H1 (cell line): ENCODE data around the gene INPPL1. TPM values are rescaled to one million over a fixed set of nuclear protein-coding genes. Genes with fewer than 3 reads are reported as not detected.

ENCODE experiments used
- ASH2L ChIP-seq: fragments of 200-600, 300-600 bp; sonication (generic); IDR thresholded peaks from one replicate; pipeline ENCODE4 v1.7.1; 2017; ENCODE audit warnings: low read length
- ATF3 ChIP-seq: IDR thresholded peaks from 2 replicates; pipeline ENCODE4 v1.6.1; 2011; ENCODE audit warnings: low read depth, mild to moderate bottlenecking, low read length; ENCODE audit not compliant: insufficient read depth
- BACH1 ChIP-seq: IDR thresholded peaks from 2 replicates; pipeline ENCODE4 v1.6.1; 2012; ENCODE audit warnings: low read length, improper control_type of control experiment
- CREB1 ChIP-seq: IDR thresholded peaks from 2 replicates; pipeline ENCODE4 v1.6.1; 2012; ENCODE audit warnings: inconsistent platforms
- CTBP2 ChIP-seq: IDR thresholded peaks from 2 replicates; pipeline ENCODE4 v1.7.0; 2011; ENCODE audit warnings: borderline replicate concordance, mild to moderate bottlenecking, moderate library complexity, mixed read lengths, low read length; ENCODE audit not compliant: insufficient read depth, insufficient read length
- CTCF ChIP-seq, 3 experiments: IDR thresholded peaks; 1 replicate in 2 of 3; 2 replicates in 1 of 3; pipeline versions ENCODE4 v1.5.1 to v1.6.1; 2011; ENCODE audit warnings: low read length in 3 of 3, mild to moderate bottlenecking in 3 of 3, inconsistent platforms in 2 of 3, low read depth in 1 of 3, moderate library complexity in 1 of 3; ENCODE audit not compliant: insufficient read depth in 1 of 3; ENCODE audit errors: control extremely low read depth in 1 of 3
- EZH2 ChIP-seq: fragments of 200-600 bp; sonication (generic); IDR thresholded peaks from 2 replicates; pipeline ENCODE4 v1.7.1; 2012; ENCODE audit warnings: low read depth, mild to moderate bottlenecking, moderate library complexity, low read length, inconsistent platforms; ENCODE audit not compliant: severe bottlenecking
- HDAC6 ChIP-seq: IDR thresholded peaks from one replicate; pipeline ENCODE4 v1.7.1; 2012; ENCODE audit warnings: low read depth, mild to moderate bottlenecking, inconsistent platforms, low read length, moderate library complexity
- NRF1 ChIP-seq: IDR thresholded peaks from 2 replicates; pipeline ENCODE4 v1.6.1; 2011; ENCODE audit warnings: mild to moderate bottlenecking, low read depth, low read length, improper control_type of control experiment
- POU5F1 ChIP-seq: IDR thresholded peaks from 2 replicates; pipeline ENCODE4 v1.6.1; 2011; ENCODE audit warnings: low read depth, mild to moderate bottlenecking, low read length, moderate library complexity
- RAD21 ChIP-seq, 2 experiments: IDR thresholded peaks in 1 of 2; conservative IDR thresholded peaks in 1 of 2; 2 replicates each; pipeline ENCODE4 v1.6.1; 2011; ENCODE audit warnings: low read depth in 2 of 2, low read length in 2 of 2, improper control_type of control experiment in 1 of 2, inconsistent platforms in 1 of 2, mild to moderate bottlenecking in 1 of 2, moderate library complexity in 1 of 2
- RBBP5 ChIP-seq: IDR thresholded peaks from 2 replicates; pipeline ENCODE4 v1.7.1; 2012; ENCODE audit warnings: low read depth, mild to moderate bottlenecking, inconsistent platforms, low read length, moderate library complexity, borderline replicate concordance
- RFX5 ChIP-seq: IDR thresholded peaks from 2 replicates; pipeline ENCODE4 v1.6.1; 2011; ENCODE audit warnings: low read depth, low read length, improper control_type of control experiment, borderline replicate concordance
- RNF2 ChIP-seq: fragments of 200-900, 300-1000 bp; sonication (generic); IDR thresholded peaks from 2 replicates; pipeline ENCODE4 v1.7.1; 2016; ENCODE audit warnings: borderline replicate concordance, low read depth, mild to moderate bottlenecking, antibody characterized with exemption, low read length; ENCODE audit not compliant: poor library complexity, severe bottlenecking; ENCODE audit errors: missing control alignments
- SIN3A ChIP-seq, 2 experiments: IDR thresholded peaks in 1 of 2; conservative IDR thresholded peaks in 1 of 2; 2 replicates each; pipeline ENCODE4 v1.6.1; 2011 to 2012; ENCODE audit warnings: low read length in 2 of 2, improper control_type of control experiment in 1 of 2, low read depth in 1 of 2, mild to moderate bottlenecking in 1 of 2
- SP1 ChIP-seq: IDR thresholded peaks from 2 replicates; pipeline ENCODE4 v1.6.1; 2011; ENCODE audit warnings: low read depth, low read length
- SUZ12 ChIP-seq: fragments of 200-600 bp; sonication (generic); IDR thresholded peaks from 2 replicates; pipeline ENCODE4 v1.6.1; 2012; ENCODE audit warnings: mild to moderate bottlenecking, inconsistent platforms, low read length, moderate library complexity, mixed read lengths
- TAF7 ChIP-seq: optimal IDR thresholded peaks from 2 replicates; pipeline ENCODE3; 2011; ENCODE audit warnings: low read depth, mild to moderate bottlenecking, inconsistent platforms, low read length, moderate library complexity, borderline replicate concordance
- TEAD4 ChIP-seq: IDR thresholded peaks from 2 replicates; pipeline ENCODE4 v1.6.1; 2012; ENCODE audit warnings: low read depth, low read length, inconsistent platforms, mixed read lengths
- polyA plus RNA-seq, 7 experiments: library from polyadenylated mRNA; depleted of rRNA in 3 of 7; stranded (reverse) in 5 of 7; unstranded in 2 of 7; fragments of >200 nt in 5 of 7; fragments of 200-250 nt in 2 of 7; gene quantifications; 1 replicate in 5 of 7; 2 replicates in 1 of 7; 4 replicates in 1 of 7; pipeline versions ENCODE4 v1.2.1 to v1.2.3, GENCODE V29; 2011 to 2013; ENCODE audit warnings: missing spikeins in 2 of 7, mixed read lengths in 2 of 7
- total RNA-seq: library from RNA; stranded (reverse); fragmentation: NEBNext Ultra II Directional; extraction: Animal tissue kit (Norgen Biotek cat#: 25700); gene quantifications from 2 replicates; pipeline ENCODE4 v1.2.1, GENCODE V29; 2021

INPPL1 gene
- total and polyA plus RNA-seq, 2 of the 8 experiments (the other 6 are each of a cell fraction or from before 2014, with no cell fraction given) = 54.5 to 79.5 TPM

DNA sequence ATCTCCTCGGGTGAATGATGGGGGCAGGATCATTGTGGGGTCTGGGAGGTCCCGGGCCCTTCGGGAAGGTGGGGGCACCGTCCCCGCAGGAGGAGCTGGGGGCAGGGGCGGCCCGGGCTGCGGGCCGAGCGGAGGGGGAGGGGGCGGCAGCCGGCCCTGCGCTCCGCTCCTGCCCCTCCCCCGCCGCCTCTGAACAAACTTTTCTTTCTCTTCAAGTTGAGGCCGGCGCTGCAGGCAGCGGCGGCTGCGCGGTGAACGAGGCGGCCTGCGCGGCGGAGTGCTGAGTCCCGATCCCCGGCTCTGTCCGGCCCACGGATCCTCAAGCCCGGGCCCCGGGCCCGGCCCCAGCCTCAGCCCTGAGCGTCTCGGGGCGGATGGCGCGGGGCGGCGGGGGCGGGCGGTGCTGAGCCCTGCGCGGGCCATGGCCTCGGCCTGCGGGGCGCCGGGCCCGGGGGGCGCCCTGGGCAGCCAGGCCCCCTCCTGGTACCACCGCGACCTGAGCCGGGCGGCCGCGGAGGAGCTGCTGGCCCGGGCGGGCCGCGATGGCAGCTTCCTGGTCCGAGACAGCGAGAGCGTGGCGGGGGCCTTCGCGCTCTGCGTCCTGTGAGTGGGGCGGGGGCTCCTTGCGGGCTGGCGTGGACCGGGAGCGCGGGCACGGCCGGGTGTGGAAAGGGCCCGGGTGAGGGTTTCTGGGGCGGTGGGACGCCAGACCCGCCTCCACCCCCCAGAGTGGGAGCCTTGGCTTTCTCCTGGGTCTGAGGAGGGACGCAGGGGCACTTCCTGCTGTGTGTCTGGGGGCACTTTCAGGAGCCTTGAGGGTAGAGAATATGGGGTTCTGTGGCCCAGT is at the start of gene INPPL1 (continued):
- TF ChIP-seq RAD21 (IDR thresholded peaks at IDR 0.05 in 1 of 2, conservative IDR thresholded peaks at IDR 0.05 in 1 of 2; ENCODE audit: low read depth in 2 of 2, low read length in 2 of 2) (no peak), CTBP2 (no peak), SP1 (no peak), NRF1 (no peak), BACH1 (no peak), RNF2 (peak; percentile 40), CTCF (IDR thresholded peaks at IDR 0.05; ENCODE audit: control extremely low read depth in 1 of 3, insufficient read depth in 1 of 3, low read depth in 1 of 3, low read length in 3 of 3) (no peak), HDAC6 (no peak), CREB1 (no peak), RFX5 (no peak), ASH2L (no peak), SUZ12 (peak; percentile 15; the same call in 1 of the 2 replicates), SIN3A (conservative IDR thresholded peaks at IDR 0.05 in 1 of 2, IDR thresholded peaks at IDR 0.05 in 1 of 2; ENCODE audit: low read depth in 1 of 2, low read length in 2 of 2) (peak in 1 of 2 experiments; percentile 44; a peak in 1 of 4 replicates), POU5F1 (no peak), RBBP5 (no peak; the same call in 1 of the 2 replicates), ATF3 (no peak), TAF7 (no peak), EZH2 (no peak), TEAD4 (no peak)
